CD4-positive, alpha-beta T cell treated with Interleukin-15 for 1 hour (primary cell): ENCODE results near the gene TTC3.

Experiments
- DNase-seq: peaks from one replicate; pipeline ENCODE4 v3.0.0-alpha.2; 2020

The TTC3 gene

DNA sequence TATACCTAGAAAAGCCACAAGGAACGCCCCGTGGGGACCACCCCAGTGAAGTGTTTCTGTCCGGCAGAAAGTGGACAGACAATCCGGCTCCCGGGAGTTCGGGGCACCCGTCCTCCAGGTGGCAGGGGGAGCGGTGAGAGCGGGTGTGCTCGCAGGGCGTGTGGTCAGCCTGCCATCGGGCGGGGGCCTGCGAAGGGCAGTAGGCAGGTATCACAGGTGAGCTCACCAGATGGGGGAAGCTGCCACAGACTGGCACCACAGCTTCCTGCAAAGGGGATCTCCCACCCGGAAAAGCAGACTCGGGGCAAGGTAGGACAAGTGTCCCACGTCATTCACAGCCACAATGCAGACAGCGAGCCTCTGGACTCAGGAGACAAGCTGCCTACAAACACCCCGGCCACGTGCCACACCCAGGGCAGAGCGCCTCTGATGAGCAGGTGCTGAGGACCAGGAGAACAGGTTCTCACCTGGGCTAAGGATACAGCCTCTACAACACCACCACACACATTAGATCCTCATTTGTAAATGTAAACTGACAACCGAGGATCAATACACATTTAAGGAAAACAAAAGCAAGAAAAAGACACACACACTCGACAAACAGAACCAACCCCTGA, 157.7 kb downstream of the TTC3 start:
- no peak for DNase-seq

DNA sequence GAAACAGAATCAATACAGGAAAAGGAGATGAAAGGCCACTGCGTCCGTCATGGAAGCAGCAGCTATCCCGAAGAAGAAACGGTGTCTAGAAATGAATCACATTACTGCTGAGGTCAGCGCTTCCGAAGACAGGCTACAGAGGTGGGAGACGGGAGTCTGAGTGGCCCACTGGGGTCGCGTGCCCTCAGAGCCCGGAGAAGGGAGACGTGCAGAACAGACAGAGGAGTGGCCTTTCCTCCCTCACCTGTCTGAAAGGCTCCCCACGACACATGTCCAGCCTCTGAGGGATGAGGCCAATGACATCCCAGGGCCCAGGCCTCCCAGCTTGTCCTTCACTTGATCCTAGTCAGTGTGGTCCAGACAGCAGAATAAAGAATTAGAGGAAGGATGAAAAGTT, 158.2 kb downstream of the TTC3 start:
- DNase-seq: no peak

DNA sequence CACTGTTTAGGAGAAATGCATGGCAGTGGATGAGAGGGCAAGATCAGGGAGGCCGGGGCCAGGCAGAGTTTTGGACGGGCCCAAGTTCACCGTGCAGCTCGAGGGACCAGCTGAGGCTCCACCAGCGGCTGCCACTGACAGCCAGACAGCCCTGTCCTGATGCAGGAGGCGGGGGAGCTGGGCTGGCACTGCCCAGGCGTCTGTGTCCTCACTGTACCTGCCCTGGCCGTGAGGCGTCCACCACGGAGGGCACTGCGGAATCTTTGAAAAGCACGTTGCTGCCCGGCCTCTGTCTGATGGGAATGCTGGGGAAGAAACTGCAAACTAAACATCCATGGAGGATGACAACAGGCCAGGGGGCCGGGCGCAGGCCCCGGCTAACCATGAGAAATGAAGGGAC, 158.6 kb downstream of the TTC3 start:
- no peak for DNase-seq

DNA sequence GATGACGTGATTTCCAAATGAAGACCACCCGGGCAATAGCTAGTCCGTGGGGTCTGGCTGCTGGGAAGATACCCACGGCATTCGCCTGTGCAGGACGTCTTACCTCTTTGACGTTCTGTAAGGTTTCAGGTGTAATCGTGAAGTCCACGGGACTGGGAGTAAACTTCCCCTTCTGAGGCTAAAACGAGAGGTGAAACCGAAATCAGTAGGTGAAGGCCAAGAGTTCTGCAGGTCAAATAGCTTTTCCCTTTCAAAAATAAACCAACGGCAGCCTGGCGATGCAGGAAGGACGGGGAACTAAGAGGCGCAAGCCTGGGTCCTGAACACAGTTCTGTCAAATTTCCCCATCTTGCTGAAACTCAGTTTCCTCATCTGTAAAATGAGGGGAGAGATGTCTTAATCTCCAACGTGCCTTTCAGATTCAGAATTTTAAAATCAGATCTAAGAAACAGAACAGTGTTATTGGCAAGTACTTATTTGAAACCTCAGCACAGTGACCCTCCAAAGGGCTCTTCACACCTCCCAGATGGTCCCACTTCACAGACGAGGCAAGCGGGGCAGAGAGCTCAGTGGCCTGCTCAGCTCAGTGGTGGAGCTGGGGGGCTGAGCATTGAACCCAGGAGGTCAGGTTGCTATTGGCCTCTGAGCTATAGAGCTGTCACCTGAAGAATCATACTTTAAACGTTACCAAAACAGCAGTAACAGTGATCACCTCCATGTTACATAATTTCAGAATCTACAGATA, 159.4 kb downstream of the TTC3 start:
- DNase-seq: no peak

DNA sequence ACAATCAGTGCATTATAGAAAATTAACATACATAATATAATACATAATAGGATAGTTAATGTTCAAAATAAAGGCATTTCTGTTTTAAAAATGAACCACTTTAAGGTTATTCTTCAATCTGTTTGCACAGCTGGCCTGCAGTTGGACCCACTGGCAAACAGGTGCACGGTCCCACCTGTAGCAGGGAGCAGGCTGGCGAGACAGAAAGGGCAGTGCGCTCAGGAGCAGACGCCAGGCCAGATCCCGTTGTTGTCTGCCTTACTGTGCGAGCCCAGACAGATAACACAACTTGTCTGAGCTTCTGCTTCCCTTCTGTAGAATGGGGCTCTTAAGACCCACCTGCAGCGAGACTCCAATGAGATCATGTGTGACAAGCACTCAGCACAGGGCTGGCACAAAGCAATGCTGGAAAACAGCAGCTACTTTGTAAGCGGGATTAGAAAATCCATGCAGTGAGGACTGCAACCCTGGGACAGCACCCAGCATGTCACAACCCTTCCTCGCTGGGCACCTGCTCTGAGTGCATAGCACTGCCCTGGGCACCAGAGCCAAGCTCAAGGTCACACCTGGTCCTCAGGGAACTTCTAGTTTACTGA, 160.6 kb downstream of the TTC3 start:
- no peak for DNase-seq

DNA sequence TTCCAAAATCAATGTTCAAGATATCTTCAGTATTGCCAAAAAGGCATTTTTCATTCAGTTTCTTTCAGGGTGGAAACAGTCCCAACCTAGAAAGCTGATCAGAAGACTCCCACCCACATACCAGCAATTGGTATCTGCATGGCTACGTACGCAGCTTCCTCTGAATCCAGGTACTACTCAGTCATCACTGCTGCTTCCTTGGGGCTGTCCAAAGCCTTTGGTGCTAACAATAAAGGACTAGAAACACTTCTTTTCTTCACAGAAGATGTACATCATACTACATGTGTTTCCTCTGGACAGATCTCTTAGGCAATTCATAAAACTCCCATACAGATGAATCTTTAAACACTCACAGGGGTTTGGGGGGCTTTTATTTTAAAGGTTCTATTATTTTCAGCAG, 164.3 kb downstream of the TTC3 start:
- no peak for DNase-seq

DNA sequence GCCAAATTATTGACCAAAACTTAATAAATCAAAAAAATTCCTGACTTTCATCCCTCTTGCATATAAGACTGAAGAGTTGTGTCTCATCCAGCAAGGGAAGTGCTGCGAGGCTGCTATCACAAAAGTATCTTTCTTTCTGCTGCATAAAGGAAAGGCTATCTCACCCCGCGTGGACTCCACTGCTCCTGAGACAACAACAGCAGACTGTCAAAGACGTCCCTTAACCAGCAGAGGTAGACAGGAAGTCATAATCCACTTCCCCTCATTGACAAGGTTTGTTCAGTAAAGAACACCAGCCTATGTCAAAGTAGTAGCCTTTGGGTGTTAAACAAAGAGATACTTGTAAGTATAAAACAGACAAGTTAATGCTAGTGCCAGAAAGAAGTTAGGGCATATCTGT, 164.7 kb downstream of the TTC3 start:
- DNase-seq: no peak

DNA sequence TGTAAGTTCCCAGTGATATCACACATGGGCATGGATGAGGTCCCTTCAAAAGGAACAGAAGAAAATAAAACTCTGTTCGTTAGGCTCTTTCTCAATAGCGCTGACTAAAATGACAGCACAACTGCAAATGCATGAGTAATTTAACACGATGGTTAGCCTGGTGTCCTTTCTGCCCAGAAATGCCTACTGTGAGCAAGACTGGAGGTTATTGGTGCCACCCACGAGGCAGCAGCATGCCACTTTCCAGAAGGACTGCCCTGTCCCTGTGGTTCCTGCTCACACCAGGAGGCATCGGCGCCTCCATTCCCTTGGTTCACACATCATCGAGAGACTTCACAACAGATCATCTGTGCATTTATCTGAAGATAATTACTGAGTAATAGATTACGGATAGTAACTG, 167.9 kb downstream of the TTC3 start:
- no peak for DNase-seq

DNA sequence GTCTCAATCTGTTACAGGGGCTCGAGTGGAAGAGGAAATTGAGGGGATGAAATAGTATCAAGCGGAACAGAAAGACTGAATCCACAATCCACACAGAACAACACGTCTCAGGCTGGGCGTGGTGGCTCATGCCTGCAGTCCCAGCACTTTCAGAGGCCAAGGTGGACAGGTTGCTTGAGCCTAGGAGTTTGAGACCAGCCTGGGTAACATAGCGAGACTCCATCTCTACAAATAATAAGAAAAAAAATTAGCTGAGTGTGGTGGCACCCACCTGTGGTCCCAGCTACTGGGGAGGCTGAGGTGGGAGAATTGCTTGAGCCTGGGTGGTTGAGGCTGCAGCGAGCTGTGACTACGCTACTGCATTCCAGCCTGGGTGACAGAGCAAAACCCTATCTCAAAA, 168.4 kb downstream of the TTC3 start:
- no peak for DNase-seq

DNA sequence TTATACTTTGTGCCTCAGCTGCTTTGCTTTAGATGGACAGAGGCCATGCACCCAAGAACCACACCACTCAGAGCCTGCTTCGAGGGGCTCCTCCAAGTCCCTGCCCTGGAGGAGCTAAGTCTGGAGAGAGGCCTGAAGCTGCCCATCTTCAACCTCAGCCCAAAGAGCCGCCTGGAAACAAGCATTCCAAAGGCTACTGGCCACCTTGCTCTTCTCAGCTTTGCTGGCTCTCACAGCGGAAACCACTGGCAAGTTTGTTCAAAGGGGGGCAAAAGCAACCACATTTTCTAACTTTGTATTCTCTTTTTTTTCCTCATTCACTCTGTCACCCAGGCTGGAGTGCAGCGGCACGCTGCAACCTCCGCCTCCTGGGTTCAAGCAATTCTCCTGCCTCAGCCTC, 170.9 kb downstream of the TTC3 start:
- DNase-seq: no peak

DNA sequence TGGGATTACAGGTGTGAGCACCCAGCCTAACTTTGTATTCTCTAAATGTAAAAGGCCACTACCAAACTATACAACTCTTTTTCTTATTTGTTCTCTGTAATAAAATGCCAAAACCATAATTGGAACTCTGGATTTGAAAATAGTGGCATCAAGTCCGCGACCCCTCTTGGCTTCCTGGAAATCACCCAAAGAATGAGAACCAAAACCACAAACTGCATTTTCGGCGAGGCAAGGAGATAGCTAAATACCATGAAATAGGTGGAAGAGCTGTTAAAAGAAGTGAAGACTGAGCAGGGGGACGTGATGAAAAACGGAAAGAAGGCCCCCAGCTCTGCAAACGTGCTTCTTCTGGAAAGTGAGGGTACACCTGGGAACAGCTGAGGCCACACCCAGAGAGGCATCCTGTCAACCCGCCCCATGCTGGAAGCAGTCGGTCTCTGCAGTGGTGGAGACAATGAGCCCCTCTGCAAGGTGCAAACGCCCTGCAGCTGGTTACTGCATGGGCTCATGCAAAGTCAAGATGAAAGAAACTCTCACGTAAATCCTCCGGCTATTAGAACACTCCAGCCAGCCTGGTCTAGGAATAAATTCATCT, 171.5 kb downstream of the TTC3 start:
- DNase-seq: no peak

DNA sequence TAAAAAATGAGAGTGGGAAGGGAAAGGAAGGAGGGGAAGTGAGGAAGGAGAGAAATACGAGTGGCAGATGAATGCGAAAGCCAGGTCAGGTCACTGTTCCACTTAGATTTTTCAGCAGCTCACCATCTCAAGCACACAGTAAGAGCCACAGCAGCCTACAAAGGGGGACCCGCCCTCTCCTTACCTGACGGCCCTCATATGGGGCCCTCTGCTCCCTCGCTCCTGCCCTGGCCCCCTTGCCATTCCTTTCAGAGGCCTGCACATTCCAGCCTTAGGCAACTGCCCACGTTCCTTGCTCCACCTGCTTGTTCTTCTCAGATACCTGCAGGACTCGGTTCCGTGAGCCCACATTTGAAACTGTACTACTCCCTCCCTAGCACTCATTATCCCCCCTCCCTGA, 172.1 kb downstream of the TTC3 start:
- DNase-seq: no peak

DNA sequence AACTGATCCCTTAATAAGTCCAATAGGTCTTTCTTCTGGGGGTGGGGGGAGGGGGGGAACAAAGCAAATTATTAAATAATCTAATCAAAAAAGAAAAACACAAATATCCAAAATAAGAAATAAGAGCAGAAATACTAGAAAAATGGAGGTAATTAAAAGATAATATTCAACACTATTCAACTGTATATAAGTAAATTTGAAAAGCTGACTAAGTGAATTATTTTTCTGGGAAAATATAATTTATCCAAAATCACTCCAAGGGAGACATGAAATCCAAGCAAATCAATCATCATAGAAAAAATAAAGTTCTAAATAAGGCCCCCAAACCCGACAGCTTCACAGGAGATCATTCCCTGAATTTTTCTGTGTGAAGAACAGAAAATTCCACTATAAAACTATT, 175.2 kb downstream of the TTC3 start:
- DNase-seq: no peak

DNA sequence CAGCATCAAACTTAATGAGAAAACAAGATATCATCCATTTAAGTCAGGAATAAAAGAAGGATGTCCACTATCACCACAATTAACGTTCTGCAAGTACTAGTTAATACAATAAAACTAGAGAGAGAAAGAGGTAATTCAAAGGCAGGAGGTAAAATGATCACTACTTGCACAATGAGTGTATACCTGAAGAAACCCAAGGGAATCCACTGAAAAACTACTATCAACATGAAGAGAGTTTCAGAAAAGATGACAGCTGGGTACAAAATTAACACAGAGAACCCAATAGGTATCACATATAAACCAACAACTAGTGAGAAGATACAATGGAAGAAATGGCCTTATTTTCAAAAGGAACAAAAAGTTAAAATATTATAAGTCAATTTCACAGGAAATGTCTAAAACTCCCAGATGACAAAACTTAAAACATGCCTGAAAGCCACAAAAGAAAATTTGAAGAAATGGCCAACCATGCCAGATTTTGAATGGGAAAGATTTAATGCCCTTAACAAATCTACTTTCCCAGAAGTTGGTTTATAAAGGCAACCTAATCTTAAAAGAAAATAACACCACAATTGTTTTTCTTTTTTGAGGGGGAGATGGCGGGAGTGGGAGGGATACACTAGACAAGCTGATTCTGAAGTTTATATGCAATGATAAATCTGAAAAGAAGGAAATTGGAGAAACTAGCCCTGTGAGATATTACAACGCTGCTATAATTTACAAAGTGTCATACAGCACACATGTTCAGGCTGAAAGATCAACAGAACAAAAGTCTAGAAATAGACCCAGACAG, 176.3 kb downstream of the TTC3 start:
- no peak for DNase-seq

DNA sequence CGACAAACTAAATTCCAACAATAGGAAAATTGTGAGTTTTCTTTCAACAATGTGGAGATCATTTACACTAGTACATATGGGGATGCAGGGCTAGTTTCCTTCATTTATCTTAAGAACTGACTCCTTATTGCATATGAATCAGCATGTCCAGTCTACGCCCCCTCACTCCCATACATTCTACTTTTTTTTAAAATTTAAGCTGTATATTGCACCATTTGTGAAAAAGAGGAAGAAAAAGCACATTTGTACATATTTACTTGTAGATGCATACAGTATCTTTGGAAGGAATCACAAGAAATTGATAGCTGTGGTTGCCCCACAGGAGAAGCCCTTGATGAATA, 178.2 kb downstream of the TTC3 start:
- DNase-seq: no peak
